Naive thymus-derived CD8-positive, alpha-beta T cell (primary cell): ENCODE measurements around the gene NCOR2. TPM values are rescaled to one million over a fixed set of nuclear protein-coding genes. Genes with fewer than 3 reads are reported as not detected.

Source experiments
- ATAC-seq, 2 donors: fragments of 150-1000 bp; cut with Tn5 transposase in 1 of 2; sonication (Bioruptor Pico), chemical (Tn5 transposase) in 1 of 2; 1 replicate in 1 of 2; 2 replicates in 1 of 2; pipeline ENCODE4 v1.10.0; 2021; ENCODE audit warnings: mild to moderate bottlenecking in 2 of 2, moderate library complexity in 2 of 2
- POLR2A ChIA-PET: fragments of 350-600 bp; sonication (Branson Sonifier 250); formaldehyde crosslinking; loops from one replicate; lab custom pipeline; 2021; ENCODE audit warnings: antibody characterized with exemption; lab: Charles Lee
- DNase-seq, 10 donors: peaks; one replicate each; pipeline versions ENCODE4 v3.0.0 to v3.0.0-alpha.2; 2020 to 2022
- H3K27ac Mint-ChIP-seq, 10 donors: one replicate each; pipeline ENCODE4 v1.8.0; 2020 to 2022; ENCODE audit warnings: mild to moderate bottlenecking in 10 of 10, mixed read lengths in 10 of 10, moderate library complexity in 4 of 10, inconsistent platforms in 1 of 10
- H3K27me3 Mint-ChIP-seq, 5 donors: one replicate each; pipeline ENCODE4 v1.8.0; 2021 to 2022; ENCODE audit warnings: mixed read lengths in 5 of 5
- H3K36me3 Mint-ChIP-seq, 3 donors: one replicate each; pipeline ENCODE4 v1.8.0; 2020 to 2022; ENCODE audit warnings: mixed read lengths in 3 of 3, mild to moderate bottlenecking in 2 of 3, inconsistent platforms in 1 of 3
- H3K4me1 Mint-ChIP-seq, 4 donors: one replicate each; pipeline ENCODE4 v1.8.0; 2021 to 2022; ENCODE audit warnings: mixed read lengths in 4 of 4
- H3K4me3 Mint-ChIP-seq, 10 donors: one replicate each; pipeline ENCODE4 v1.8.0; 2020 to 2022; ENCODE audit warnings: mild to moderate bottlenecking in 10 of 10, mixed read lengths in 10 of 10, moderate library complexity in 6 of 10, inconsistent platforms in 1 of 10
- H3K9me3 Mint-ChIP-seq, 9 donors: one replicate each; pipeline ENCODE4 v1.8.0; 2020 to 2022; ENCODE audit warnings: mixed read lengths in 9 of 9, mild to moderate bottlenecking in 3 of 9, inconsistent platforms in 1 of 9, moderate library complexity in 1 of 9
- polyA plus RNA-seq, 3 donors: library from polyadenylated mRNA; unstranded; fragments of 300-500 nt; fragmentation: Illumina TruSeq; gene quantifications; one replicate each; pipeline ENCODE4 v1.2.3, GENCODE V29; 2021
- total RNA-seq, 8 experiments: library from RNA in 2 of 8; stranded (reverse) in 2 of 8; gene quantifications; one replicate each; pipeline ENCODE4 v1.2.3 and lab custom pipeline; 2021 to 2026

NCOR2 gene
- total and polyA plus RNA-seq, 5 experiments from 2014 or later: 2.3 to 86.7 (median 18.7) TPM

DNA sequence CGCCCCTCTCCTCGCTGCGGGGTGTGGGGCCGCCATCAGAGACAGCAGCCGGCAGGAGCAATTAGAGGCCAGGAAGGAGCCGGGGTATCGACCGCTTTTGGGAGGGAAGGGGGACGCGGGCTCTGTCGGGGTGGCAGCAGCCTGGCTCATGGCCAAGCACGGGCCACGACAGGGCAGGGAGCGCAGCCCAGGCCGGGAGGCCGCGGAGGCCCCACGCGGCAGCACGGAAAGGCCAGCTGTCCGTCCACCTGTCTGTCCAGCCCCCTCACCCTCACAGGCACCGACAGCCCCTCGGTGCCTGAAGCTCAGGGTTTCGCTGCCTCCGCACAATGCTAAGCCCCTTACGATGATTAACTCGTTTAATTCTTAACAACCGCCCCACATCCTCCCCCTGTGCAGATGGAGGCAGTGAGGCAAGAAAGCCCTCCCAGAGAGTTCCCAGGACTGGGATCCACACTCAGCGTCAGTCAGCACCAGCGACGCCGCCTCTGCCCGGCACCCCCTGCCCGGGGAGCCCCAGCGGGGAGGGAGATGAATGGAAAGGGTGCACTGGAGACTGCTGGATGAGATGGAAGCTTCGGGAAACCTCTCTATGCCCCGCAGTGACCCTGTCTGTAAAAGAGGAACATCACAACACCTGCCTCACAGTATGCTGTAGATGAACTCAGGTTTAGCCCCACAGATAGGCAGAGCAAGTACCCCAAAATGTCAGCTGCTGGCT, 23.7 kb downstream of the NCOR2 start:
- DNase-seq: no peak
- Mint-ChIP-seq H3K36me3 (peaks cover 0 to 3% (median 2%) of the 10 kb centered on the region in 3 donors), H3K4me1 (peaks cover 23 to 62% (median 51%) of the 10 kb centered on the region in 4 donors), H3K27ac (peak overlapping the region in 7 of 10 donors; percentile 13 to 92 (median 80)), H3K9me3 (no peaks in the 10 kb centered on the region), H3K27me3 (no peaks in the 10 kb centered on the region), H3K4me3 (peak overlapping the region in 6 of 10 donors; percentile 18 to 75 (median 31))
- ATAC-seq: peak in 1 of 2 donors; percentile 13
- POLR2A ChIA-PET: no interaction called here

DNA sequence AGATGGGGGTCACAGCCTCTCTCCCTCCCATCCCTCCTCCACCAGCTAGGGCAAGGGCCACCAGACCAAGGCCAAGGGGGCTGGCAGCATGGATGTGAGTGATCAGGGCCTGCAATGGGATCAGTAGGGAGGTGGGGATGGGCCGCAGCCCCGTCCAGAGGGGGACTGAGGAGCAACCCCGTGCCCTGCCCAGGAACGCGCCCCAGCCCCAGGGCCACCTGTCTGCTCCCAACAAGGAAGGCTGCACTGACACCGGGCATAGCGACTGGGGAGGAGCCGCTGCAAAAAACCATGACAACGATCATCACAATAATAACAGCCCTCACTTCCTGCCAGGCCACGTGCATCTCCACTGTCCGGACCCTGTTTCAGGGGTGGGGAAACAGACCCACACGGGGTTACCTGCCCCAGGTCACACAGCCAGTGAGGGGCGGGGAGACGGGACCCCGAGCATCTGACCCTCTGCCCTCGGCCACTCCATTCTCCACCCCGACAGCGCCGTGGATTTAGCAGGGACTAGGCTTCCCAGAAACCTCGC, 24.3 kb downstream of the NCOR2 start:
- POLR2A ChIA-PET: no interaction called here
- Mint-ChIP-seq H3K4me1 (peaks cover 27 to 65% (median 54%) of the 10 kb centered on the region in 4 donors), H3K36me3 (peaks cover 0 to 1% (median 0%) of the 10 kb centered on the region in 3 donors), H3K27me3 (no peaks in the 10 kb centered on the region), H3K27ac (peak overlapping the region in 7 of 10 donors; percentile 13 to 92 (median 80)), H3K9me3 (no peaks in the 10 kb centered on the region), H3K4me3 (peak overlapping the region in 4 of 10 donors; percentile 22 to 75 (median 38))
- ATAC-seq (peak; percentile 79 to 93), DNase-seq (peak in 4 of 10 donors; percentile 51 to 62 (median 54))

DNA sequence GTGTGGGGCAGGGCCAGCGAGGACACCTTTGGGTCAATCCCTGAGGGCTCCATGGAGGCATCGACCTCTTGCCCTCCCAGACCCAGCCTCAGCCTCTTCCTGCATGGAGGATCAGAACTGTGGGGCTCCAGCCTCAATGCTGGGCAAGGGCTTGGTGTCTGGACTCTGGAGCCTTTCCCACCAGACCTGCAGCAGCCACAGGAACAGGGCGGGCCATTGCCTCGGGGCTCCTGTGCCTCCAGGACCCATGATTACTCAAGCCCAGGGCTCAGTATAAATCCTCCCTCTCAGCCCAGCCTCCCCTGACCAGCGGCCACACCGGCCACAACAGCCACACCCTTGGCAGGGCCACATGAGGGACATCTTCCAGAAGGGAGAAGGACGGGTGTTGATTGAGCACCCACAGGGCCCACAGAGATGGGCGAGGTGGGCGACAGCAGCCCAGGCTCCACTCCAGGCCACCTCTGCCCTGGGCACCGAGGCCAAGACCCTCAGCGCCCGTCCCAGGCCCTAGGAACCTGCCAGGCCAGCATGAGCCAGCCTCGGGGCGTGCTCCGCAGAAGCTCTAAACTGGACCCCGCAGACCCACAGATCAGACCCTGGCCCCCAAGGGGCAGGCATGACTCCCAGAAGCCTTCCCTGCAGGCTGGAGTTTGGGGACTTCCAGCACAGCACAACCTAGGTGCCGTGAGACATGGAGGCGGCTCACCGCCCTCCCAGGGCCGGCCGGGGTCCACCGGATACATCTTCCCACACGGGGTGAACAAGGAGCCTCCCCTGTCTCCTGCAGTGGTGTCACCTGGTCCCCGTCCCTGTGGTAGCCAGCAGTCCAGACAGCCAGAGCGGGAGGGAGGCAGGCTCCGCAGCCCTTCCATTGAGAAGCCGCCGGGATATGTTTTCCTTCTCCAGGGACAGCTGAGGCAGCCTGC, 25.1 kb downstream of the NCOR2 start:
- POLR2A ChIA-PET: no interaction called here
- DNase-seq: no peak
- no peak overlapping the region for H3K4me3 Mint-ChIP-seq
- no peaks in the 10 kb centered on the region for H3K36me3 Mint-ChIP-seq
- peak overlapping the region in 5 of 10 donors; percentile 4 to 77 (median 27) for H3K27ac Mint-ChIP-seq
- H3K27me3 Mint-ChIP-seq: no peaks in the 10 kb centered on the region
- H3K9me3 Mint-ChIP-seq: no peaks in the 10 kb centered on the region
- H3K4me1 Mint-ChIP-seq: peaks cover 26 to 66% (median 59%) of the 10 kb centered on the region in 4 donors
- no peak for ATAC-seq

DNA sequence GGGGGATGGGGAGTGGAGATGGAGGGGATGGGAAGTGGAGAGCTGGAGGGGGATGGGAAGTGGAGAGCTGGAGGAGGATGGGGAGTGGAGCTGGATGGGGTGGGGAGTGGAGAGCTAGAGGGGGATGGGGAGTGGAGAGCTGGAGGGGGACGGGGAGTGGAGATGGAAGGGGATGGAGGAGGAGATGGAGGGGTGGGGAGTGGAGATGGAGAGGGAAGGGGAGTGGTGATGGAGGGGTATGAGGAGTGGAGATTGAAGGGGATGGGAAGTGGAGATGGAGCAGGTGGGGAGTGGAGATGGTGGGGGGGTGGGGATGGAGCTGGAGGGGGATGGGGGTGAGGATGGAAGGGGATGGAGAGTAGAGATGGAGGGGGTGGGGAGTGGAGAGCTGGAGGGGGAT, 26.1 kb downstream of the NCOR2 start:
- no peak for ATAC-seq
- H3K27ac Mint-ChIP-seq: no peak overlapping the region
- POLR2A ChIA-PET: interaction anchor here (0.6 to 1.1 kb wide), 2 partner anchors 9 to 397 kb away, joined by 3 read pairs; no protein-coding TSS in a partner anchor
- H3K4me1 Mint-ChIP-seq: peaks cover 28 to 69% (median 62%) of the 10 kb centered on the region in 4 donors
- no peak for DNase-seq
- H3K27me3 Mint-ChIP-seq: no peaks in the 10 kb centered on the region
- no peak overlapping the region for H3K4me3 Mint-ChIP-seq
- H3K9me3 Mint-ChIP-seq: no peaks in the 10 kb centered on the region
- no peaks in the 10 kb centered on the region for H3K36me3 Mint-ChIP-seq

DNA sequence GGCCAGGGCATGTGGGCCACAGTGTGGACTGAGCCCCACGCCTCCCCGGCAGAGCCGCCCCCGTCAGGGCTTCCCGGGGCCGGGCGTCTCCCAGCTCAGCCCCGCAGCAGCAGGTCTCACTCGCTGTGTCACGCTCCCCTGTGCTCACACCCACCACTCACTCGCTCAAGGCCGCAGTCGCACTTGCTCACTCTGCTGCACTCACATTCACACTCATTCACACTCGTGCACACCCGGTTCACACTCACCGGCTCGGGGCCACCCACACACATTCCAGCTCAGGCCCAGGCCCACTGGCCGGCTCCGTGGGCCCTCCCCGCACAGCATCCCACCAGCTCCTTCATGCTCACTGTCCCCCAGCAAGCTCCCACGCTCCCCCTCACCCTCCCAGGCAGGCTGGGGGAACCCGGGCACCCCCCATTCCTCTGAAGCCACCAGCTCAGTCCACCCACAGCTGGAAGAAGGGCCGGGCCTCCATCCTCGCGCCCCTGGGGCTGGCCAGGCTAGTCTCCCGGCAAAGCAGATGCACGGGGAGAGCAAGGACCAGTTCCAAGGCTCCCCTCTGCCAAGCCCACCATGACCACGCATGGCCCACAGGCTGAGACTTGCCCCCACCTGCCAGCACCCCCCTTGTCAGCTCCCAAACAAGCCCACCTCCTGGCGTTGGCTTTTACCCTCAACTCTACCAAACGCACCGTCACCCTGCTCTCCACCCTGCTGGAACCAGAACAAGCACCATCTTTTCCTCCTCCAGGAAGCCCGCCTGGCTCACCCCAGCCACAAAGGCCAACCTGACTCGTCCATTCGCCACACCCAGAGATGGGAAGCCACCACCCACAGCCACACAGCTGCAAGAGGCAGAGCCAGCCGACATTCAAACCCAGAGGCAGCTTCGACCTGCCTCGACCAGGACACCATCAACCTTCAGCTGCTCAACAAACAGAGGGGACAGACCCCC, 28.0 kb downstream of the NCOR2 start:
- POLR2A ChIA-PET: no interaction called here
- DNase-seq (no peak), ATAC-seq (no peak)
- Mint-ChIP-seq H3K36me3 (peaks cover 0 to 10% (median 0%) of the 10 kb centered on the region in 3 donors), H3K4me3 (peak overlapping the region in 6 of 10 donors; percentile 12 to 70 (median 46)), H3K27ac (peak overlapping the region in 9 of 10 donors; percentile 38 to 92 (median 68)), H3K9me3 (no peaks in the 10 kb centered on the region), H3K27me3 (no peaks in the 10 kb centered on the region), H3K4me1 (peaks cover 29 to 53% (median 51%) of the 10 kb centered on the region in 4 donors)

DNA sequence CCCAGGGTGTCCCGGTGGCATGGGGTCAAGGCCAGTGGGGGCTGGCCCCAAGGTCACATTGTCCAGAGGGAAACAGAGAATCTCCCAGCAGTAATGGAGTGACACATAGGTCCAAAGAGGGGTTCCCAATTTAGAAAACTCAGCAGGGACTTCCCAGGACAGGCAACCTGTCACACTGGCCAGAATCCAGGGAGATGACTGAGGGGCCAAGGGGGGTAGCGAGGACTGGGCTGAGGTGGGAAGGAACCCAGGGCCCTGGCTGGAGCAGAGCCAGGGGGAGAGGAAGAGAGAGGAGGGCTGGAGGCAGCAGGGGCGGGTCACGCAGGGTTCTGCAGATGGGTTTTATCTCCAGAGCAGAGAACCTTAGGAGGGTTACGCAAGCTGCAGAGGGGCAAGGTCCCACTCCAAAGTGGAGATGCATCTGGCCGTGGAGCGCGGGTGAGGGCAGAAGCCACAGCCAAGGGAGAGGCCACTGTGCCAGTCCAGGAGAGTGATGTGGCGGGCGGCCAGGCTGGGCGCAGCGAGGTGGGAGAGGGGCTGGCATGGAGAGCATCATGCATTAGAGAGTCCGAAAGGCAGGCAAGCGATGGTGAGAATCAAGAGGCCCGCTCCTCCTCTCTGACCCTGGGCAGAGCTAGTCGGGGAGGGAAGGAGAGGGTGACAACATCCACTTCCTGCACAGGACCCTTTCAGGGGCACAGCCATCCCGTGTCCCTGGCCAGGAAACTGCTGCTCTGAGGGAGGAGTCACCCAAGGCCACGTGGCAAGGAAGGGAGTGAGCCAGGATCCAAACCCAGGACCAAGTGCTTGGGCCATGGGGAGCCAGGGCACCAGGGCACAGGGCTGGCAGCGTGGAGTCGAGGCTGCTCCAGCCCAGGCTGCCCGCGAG, 29.0 kb downstream of the NCOR2 start:
- Mint-ChIP-seq H3K27me3 (no peaks in the 10 kb centered on the region), H3K9me3 (no peaks in the 10 kb centered on the region), H3K4me3 (peak overlapping the region in 6 of 10 donors; percentile 23 to 68 (median 45)), H3K36me3 (peaks cover 0 to 16% (median 0%) of the 10 kb centered on the region in 3 donors), H3K27ac (peak overlapping the region; percentile 19 to 83 (median 62)), H3K4me1 (peaks cover 25 to 45% (median 42%) of the 10 kb centered on the region in 4 donors)
- POLR2A ChIA-PET: no interaction called here
- ATAC-seq: no peak
- DNase-seq: no peak

DNA sequence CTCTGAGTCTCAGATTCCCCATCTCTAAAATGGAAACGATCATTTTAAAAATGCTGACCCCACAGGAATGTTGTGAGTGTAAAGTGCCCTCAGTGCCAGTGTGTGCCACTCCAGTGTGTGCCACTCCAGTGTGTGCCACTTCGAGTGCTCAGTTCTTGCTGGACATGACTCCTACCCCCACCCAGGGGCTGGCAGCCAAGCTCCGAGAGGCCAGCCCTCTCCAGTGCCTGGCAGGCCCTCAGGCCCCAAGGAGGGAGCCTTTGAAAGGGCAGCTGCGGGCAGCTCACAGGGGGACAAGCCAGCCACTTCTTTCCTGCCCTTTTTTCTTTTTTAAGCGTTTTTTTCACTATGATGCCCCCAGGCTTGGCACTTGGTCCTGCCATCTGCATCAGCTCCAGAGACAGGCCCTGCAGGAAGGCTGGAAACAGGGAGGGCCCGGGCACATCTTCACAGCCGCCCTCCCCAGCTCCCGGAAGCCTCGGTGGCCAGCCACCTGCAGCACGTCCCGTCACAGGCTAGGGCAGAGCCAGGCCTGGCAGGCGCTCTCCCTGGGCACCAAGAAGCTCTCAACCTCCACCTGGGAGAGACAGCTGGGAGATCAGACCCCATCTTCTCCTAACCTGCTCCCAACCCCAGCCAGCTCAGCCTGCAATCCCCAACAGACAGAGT, 29.8 kb downstream of the NCOR2 start:
- no peaks in the 10 kb centered on the region for H3K27me3 Mint-ChIP-seq
- H3K36me3 Mint-ChIP-seq: peaks cover 0 to 21% (median 0%) of the 10 kb centered on the region in 3 donors
- POLR2A ChIA-PET: no interaction called here
- DNase-seq (no peak), ATAC-seq (no peak)
- H3K27ac Mint-ChIP-seq: peak overlapping the region in 7 of 10 donors; percentile 3 to 89 (median 74)
- peaks cover 27 to 43% (median 39%) of the 10 kb centered on the region in 4 donors for H3K4me1 Mint-ChIP-seq
- H3K4me3 Mint-ChIP-seq: peak overlapping the region in 3 of 10 donors; percentile 43 to 68 (median 57)
- no peaks in the 10 kb centered on the region for H3K9me3 Mint-ChIP-seq

DNA sequence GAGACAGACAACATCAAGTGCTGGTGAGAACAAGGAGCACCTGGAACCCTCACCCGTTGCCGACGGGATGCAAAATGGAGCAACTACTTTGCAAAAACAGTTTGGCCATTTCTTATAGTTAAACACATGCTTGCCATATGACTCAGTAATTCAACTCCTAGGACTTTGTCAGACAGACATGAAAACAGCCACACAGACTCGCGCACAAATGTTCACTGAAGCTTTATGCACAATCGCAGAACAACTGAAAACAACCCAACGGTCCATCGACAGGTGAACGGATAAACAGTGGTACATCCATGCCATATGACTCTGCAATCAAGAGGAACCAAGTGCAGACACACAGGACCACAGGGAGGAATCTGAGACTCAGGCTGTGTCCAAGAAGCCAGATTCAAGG, 30.8 kb downstream of the NCOR2 start:
- DNase-seq: no peak
- Mint-ChIP-seq H3K27ac (peak overlapping the region in 5 of 10 donors; percentile 12 to 66 (median 26)), H3K27me3 (no peaks in the 10 kb centered on the region), H3K4me1 (peaks cover 27 to 46% (median 37%) of the 10 kb centered on the region in 4 donors), H3K4me3 (no peak overlapping the region), H3K9me3 (no peaks in the 10 kb centered on the region), H3K36me3 (peaks cover 0 to 22% (median 0%) of the 10 kb centered on the region in 3 donors)
- no peak for ATAC-seq
- POLR2A ChIA-PET: no interaction called here

DNA sequence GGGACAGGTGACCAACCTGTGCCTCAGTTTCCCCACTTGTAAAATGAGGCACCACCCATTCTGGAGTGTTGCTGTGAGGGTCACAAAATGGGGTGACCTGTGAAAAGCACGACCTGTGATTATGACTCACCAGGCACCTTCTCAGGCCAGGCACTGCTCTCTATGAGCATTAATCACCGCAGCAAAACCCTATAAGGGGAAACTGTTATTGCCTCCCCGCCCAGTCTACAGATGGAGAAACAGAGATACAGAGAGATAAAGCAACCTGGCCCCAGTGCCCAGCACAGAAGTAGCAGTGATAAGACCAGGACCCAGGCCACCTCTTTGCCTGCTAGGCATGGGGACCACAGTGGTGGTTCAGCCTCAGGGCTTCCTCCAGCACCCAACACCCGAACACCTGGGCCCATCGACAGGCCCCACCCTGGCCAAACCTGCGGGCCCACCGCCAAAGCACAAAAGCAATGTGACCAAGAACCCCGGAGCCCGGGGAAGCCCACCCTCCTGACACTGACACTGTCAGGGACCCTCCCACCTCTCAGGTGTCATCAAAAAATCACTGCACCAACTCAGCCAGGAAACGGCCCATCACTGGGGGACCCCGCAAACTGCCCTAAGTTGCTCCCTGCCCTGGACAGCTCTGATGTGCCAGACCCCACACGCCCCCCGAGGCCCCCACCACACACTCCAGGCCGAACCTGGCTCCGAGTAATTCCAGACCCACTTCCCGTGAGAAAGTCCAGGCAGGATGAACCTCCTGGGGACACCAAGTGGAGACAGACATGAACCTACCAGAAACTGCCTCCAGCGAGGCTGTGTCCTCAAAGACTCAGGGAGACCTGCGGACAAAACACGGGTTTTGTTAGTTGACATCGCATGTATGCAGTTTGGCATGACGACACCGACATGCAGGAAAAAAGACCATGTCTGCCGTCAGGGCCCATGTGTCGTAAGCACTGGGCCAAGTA, 32.4 kb downstream of the NCOR2 start:
- H3K36me3 Mint-ChIP-seq: peaks cover 0 to 25% (median 2%) of the 10 kb centered on the region in 3 donors
- H3K4me1 Mint-ChIP-seq: peaks cover 27 to 45% (median 40%) of the 10 kb centered on the region in 4 donors
- ATAC-seq (no peak), DNase-seq (no peak)
- peak overlapping the region in 1 of 10 donors; percentile 1 for H3K4me3 Mint-ChIP-seq
- H3K27ac Mint-ChIP-seq: peak overlapping the region in 1 of 10 donors; percentile 31
- no peaks in the 10 kb centered on the region for H3K9me3 Mint-ChIP-seq
- H3K27me3 Mint-ChIP-seq: no peaks in the 10 kb centered on the region
- POLR2A ChIA-PET: no interaction called here
